Lung (tissue), 12 donors: Measurements from ENCODE around the gene CMIP. TPM values are rescaled to one million over a fixed set of nuclear protein-coding genes. Genes with fewer than 3 reads are reported as not detected.

Experiments
- ATAC-seq: fragments of 200-7000 bp; cut with Tn5 transposase; one replicate; pipeline ENCODE4 v1.9.1; 2020; ENCODE audit warnings: moderate number of reproducible peaks; ENCODE audit not compliant: insufficient read depth, low FRiP score
- DNase-seq, 3 donors: peaks; one replicate each; pipeline ENCODE4 v3.0.0-alpha.2; 2013 to 2017
- H3K27ac ChIP-seq, 2 donors: one replicate each; pipeline ENCODE4 v1.5.1; 2013; ENCODE audit warnings: mild to moderate bottlenecking in 2 of 2, moderate library complexity in 2 of 2, control low read depth in 1 of 2, inconsistent platforms in 1 of 2, low read depth in 1 of 2, low read length in 1 of 2
- H3K27me3 ChIP-seq, 3 donors: one replicate each; pipeline ENCODE4 v1.5.1; 2013; ENCODE audit warnings: low read length in 2 of 3; ENCODE audit not compliant: control insufficient read depth in 3 of 3, insufficient read depth in 3 of 3
- H3K36me3 ChIP-seq, 4 donors: one replicate each; pipeline ENCODE4 v1.5.1; 2013; ENCODE audit warnings: low read length in 4 of 4, mild to moderate bottlenecking in 1 of 4, moderate library complexity in 1 of 4; ENCODE audit not compliant: control insufficient read depth in 4 of 4, insufficient read depth in 4 of 4
- H3K4me1 ChIP-seq, 5 donors: one replicate each; pipeline ENCODE4 v1.5.1; 2013; ENCODE audit warnings: low read length in 5 of 5, mild to moderate bottlenecking in 2 of 5, moderate library complexity in 1 of 5; ENCODE audit not compliant: control insufficient read depth in 5 of 5, insufficient read depth in 5 of 5
- H3K4me3 ChIP-seq: one replicate; pipeline ENCODE4 v1.5.1; 2013; ENCODE audit warnings: mild to moderate bottlenecking, control low read depth, moderate library complexity
- H3K9ac ChIP-seq, 2 donors: one replicate each; pipeline ENCODE4 v1.5.1; 2013; ENCODE audit warnings: low read length in 2 of 2, control low read depth in 1 of 2; ENCODE audit not compliant: insufficient read depth in 1 of 2
- H3K9me3 ChIP-seq, 4 donors: one replicate each; pipeline ENCODE4 v1.5.1; 2013; ENCODE audit warnings: low read length in 3 of 4, mild to moderate bottlenecking in 1 of 4, moderate library complexity in 1 of 4; ENCODE audit not compliant: control insufficient read depth in 4 of 4, insufficient read depth in 3 of 4
- WGBS, 2 donors: extraction: QIAGEN DNeasy Blood & Tissue Kit; methylation state at CpG; one replicate each; pipeline ENCODE4 v1.1.7; 2013; 5-methylcytosine and 5-hydroxymethylcytosine counted together
- polyA plus RNA-seq, 2 donors: library from polyadenylated mRNA; stranded (reverse); fragments of 200-250 nt; gene quantifications; one replicate each; pipeline ENCODE4 v1.2.1, GENCODE V29; 2013
- total RNA-seq, 2 donors: library from RNA; depleted of rRNA in 1 of 2; stranded (reverse); fragments of >200 nt in 1 of 2; gene quantifications; one replicate each; pipeline ENCODE4 v1.2.1, GENCODE V29; 2014 to 2021
- TF ChIP-seq, protein P1 (sequence below): IDR thresholded peaks from 2 replicates; pipeline ENCODE4 v1.5.1; 2012; ENCODE audit warnings: mild to moderate bottlenecking; ENCODE audit errors: control extremely low read depth, extremely low read depth
- donor health status: control.
- donor health status: control.
- donor health status: Bipolar disorder and iron deficiency.
- donor health status: healthy.
- donor health status: DM: yes; HTN: yes; CAD: no.

The CMIP gene
- total and polyA plus RNA-seq, 4 donors, result 11.8 to 80.5 (median 48.6) TPM

DNA sequence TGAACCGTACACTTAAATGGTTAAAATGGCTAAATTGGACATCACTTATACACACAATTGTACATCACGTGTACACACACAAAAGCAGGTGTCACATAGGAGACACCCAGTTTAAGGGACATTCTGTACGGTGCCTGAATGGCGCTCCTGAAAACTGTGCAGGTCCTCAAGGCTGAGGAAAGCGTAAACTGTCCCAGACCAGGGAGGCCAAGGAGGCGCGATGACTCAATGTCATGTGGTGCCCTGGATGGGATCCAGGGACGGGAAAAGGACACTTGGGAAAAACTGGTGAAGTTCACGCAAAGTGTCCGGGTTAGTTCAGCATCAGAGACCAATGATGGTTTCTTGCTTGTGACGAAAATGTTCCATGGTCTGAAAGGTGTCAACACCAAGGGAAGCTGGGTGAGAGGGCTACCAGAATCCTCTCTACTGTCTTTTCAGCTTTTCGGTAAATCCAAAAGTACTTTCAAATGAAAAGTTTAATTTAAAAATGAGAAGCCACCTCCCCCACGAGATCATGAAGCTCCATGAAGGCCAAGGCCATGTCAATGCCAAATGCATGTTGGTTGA lies 112.2 kb downstream of the CMIP start:
- Histone ChIP-seq H3K4me1 (peaks cover 2 to 29% (median 12%) of the 10 kb centered on the region in 5 donors), H3K4me3 (no peak overlapping the region), H3K9me3 (no peaks in the 10 kb centered on the region), H3K27me3 (no peaks in the 10 kb centered on the region), H3K27ac (peak overlapping the region in 1 of 2 donors; percentile 13), H3K36me3 (no peaks in the 10 kb centered on the region), H3K9ac (no peak overlapping the region)
- TF ChIP-seq, protein P1, sequence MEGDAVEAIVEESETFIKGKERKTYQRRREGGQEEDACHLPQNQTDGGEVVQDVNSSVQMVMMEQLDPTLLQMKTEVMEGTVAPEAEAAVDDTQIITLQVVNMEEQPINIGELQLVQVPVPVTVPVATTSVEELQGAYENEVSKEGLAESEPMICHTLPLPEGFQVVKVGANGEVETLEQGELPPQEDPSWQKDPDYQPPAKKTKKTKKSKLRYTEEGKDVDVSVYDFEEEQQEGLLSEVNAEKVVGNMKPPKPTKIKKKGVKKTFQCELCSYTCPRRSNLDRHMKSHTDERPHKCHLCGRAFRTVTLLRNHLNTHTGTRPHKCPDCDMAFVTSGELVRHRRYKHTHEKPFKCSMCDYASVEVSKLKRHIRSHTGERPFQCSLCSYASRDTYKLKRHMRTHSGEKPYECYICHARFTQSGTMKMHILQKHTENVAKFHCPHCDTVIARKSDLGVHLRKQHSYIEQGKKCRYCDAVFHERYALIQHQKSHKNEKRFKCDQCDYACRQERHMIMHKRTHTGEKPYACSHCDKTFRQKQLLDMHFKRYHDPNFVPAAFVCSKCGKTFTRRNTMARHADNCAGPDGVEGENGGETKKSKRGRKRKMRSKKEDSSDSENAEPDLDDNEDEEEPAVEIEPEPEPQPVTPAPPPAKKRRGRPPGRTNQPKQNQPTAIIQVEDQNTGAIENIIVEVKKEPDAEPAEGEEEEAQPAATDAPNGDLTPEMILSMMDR, result no peak
- no peak for DNase-seq
- ATAC-seq, result no peak
- WGBS, 2 donors, result 91% methylated on average over 13 of the region's 13 CpGs

DNA sequence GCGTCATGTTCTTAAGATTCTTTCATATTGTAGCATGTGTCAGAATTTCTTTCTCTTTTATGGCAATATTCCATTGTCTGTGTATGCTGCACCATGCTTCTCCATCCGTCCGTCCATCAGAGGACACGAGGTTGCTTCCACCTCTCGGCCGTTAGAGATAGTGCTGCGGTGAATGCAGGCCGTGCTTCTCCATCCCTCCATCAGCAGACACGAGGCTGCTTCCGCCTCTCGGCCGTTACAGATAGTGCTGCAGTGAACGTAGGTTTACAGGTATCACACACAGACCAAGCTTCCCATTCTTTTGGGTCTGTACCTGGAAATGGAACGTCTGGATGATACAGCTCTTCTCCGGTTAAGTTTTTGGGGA lies 113.5 kb downstream of the CMIP start:
- 86 to 89% methylated on average over 15 of the region's 15 CpGs for WGBS, 2 donors
- H3K27ac ChIP-seq, result peak overlapping the region in 1 of 2 donors; percentile 63
- no peak overlapping the region for H3K4me3 ChIP-seq
- TF ChIP-seq, protein P1, result no peak
- H3K9ac ChIP-seq, result no peak overlapping the region
- H3K9me3 ChIP-seq, result no peaks in the 10 kb centered on the region
- no peaks in the 10 kb centered on the region for H3K27me3 ChIP-seq
- DNase-seq (no peak), ATAC-seq (no peak)
- H3K36me3 ChIP-seq, result no peaks in the 10 kb centered on the region
- H3K4me1 ChIP-seq, result peaks cover 0 to 21% (median 8%) of the 10 kb centered on the region in 5 donors

DNA sequence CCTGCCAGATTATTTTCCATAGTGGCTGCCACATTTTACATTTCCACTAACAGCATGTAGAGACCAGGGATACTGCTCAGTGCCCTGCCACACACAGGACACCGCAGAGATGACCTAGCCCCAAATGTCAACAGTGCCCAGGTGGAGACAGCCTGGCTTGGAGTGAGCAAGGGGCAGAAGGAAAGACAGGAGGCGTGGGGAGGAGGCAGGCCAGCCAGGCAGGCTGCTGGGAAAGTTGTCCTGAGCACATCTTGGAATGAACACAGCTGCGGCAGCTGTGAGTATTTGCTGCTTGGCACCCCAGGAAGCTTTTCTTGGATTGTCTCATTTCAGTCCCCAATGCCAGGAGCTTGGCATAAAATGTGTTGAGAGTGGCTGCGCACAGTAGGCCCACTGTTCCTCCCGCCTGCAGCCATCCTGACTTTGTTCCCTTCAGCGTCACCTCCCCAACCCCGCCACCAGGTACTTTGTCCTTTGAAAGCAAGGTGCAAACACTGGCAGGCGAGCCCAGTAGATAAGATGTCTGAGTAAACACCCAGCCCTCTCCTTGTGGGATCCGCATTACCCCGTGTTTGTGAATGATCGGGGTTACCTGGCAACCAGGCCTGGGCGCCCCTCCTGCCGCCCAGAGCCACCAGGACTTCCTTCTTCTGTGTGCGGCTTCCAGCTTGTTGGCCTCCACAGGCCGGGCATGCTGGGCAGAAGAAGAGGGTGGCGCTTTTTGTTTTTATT lies 114.0 kb downstream of the CMIP start:
- peak overlapping the region in 1 of 2 donors; percentile 63 for H3K27ac ChIP-seq
- TF ChIP-seq, protein P1, result no peak
- H3K4me3 ChIP-seq, result no peak overlapping the region
- 35 to 48% methylated on average over 16 of the region's 16 CpGs for WGBS, 2 donors
- DNase-seq (peak; percentile 52 to 73 (median 72)), ATAC-seq (peak; percentile 82)
- no peaks in the 10 kb centered on the region for H3K9me3 ChIP-seq
- H3K4me1 ChIP-seq, result peaks cover 0 to 16% (median 3%) of the 10 kb centered on the region in 5 donors
- H3K9ac ChIP-seq, result no peak overlapping the region
- H3K27me3 ChIP-seq, result no peaks in the 10 kb centered on the region
- H3K36me3 ChIP-seq, result no peaks in the 10 kb centered on the region
